H1 (cell line): ENCODE data around the gene RBP5.

Experiments used
- ASH2L ChIP-seq: fragments of 200-600, 300-600 bp; sonication (generic); IDR thresholded peaks from one replicate; pipeline ENCODE4 v1.7.1; 2017; ENCODE audit warnings: low read length
- ATF2 ChIP-seq: IDR thresholded peaks from 2 replicates; pipeline ENCODE4 v1.6.1; 2012; ENCODE audit warnings: low read length, inconsistent platforms
- ATF3 ChIP-seq: IDR thresholded peaks from 2 replicates; pipeline ENCODE4 v1.6.1; 2011; ENCODE audit warnings: low read depth, mild to moderate bottlenecking, low read length; ENCODE audit not compliant: insufficient read depth
- CEBPB ChIP-seq: IDR thresholded peaks from 2 replicates; pipeline ENCODE4 v1.6.1; 2012; ENCODE audit warnings: low read depth, low read length
- CTCF ChIP-seq, 3 experiments: IDR thresholded peaks; 1 replicate in 2 of 3; 2 replicates in 1 of 3; pipeline versions ENCODE4 v1.5.1 to v1.6.1; 2011; ENCODE audit warnings: low read length in 3 of 3, mild to moderate bottlenecking in 3 of 3, inconsistent platforms in 2 of 3, low read depth in 1 of 3, moderate library complexity in 1 of 3; ENCODE audit not compliant: insufficient read depth in 1 of 3; ENCODE audit errors: control extremely low read depth in 1 of 3
- GABPA ChIP-seq: IDR thresholded peaks from 2 replicates; pipeline ENCODE4 v1.6.1; 2011; ENCODE audit warnings: mild to moderate bottlenecking, low read length, moderate library complexity, borderline replicate concordance; ENCODE audit not compliant: insufficient read depth
- POLR2A ChIP-seq, 2 experiments: IDR thresholded peaks; 1 replicate in 1 of 2; 2 replicates in 1 of 2; pipeline ENCODE4 v1.6.1; 2011; ENCODE audit warnings: low read depth in 2 of 2, low read length in 2 of 2, mild to moderate bottlenecking in 2 of 2; ENCODE audit errors: control extremely low read depth in 1 of 2
- POLR2AphosphoS5 ChIP-seq: IDR thresholded peaks from 2 replicates; pipeline ENCODE4 v1.6.1; 2011; ENCODE audit warnings: low read depth, low read length
- RNF2 ChIP-seq: fragments of 200-900, 300-1000 bp; sonication (generic); IDR thresholded peaks from 2 replicates; pipeline ENCODE4 v1.7.1; 2016; ENCODE audit warnings: borderline replicate concordance, low read depth, mild to moderate bottlenecking, antibody characterized with exemption, low read length; ENCODE audit not compliant: poor library complexity, severe bottlenecking; ENCODE audit errors: missing control alignments
- RXRA ChIP-seq: IDR thresholded peaks from 2 replicates; pipeline ENCODE4 v1.6.1; 2011; ENCODE audit warnings: low read depth, mild to moderate bottlenecking, low read length, moderate library complexity; ENCODE audit not compliant: insufficient read depth
- SIN3A ChIP-seq, 2 experiments: IDR thresholded peaks in 1 of 2; conservative IDR thresholded peaks in 1 of 2; 2 replicates each; pipeline ENCODE4 v1.6.1; 2011 to 2012; ENCODE audit warnings: low read length in 2 of 2, improper control_type of control experiment in 1 of 2, low read depth in 1 of 2, mild to moderate bottlenecking in 1 of 2

- TF ChIP-seq CEBPB (no peak), CTCF (IDR thresholded peaks at IDR 0.05; ENCODE audit: control extremely low read depth in 1 of 3, insufficient read depth in 1 of 3, low read depth in 1 of 3, low read length in 3 of 3) (no peak), ATF3 (no peak), ATF2 (no peak), ASH2L (no peak), GABPA (no peak), SIN3A (conservative IDR thresholded peaks at IDR 0.05 in 1 of 2, IDR thresholded peaks at IDR 0.05 in 1 of 2; ENCODE audit: low read depth in 1 of 2, low read length in 2 of 2) (no peak), POLR2AphosphoS5 (no peak), RNF2 (no peak), POLR2A (IDR thresholded peaks at IDR 0.05; ENCODE audit: control extremely low read depth in 1 of 2, low read depth in 2 of 2, low read length in 2 of 2) (no peak), RXRA (no peak)
Observed at GRCh38 chr12:7122811-7123769, 5.6 kb downstream of the RBP5 start.
